D721Med (cell line): ENCODE measurements around the gene NTN3.

Experiments used
- DNase-seq: peaks from one replicate; pipeline ENCODE4 v3.0.0; 2011; ENCODE audit warnings: low spot score; ENCODE audit not compliant: insufficient read length
- FAIRE-seq: peaks from 2 replicates; lab custom pipeline; 2011; peaks lifted over from hg19 to GRCh38; lab: Jason Lieb, UNC
- CTCF ChIP-seq: IDR thresholded peaks from 2 replicates; pipeline ENCODE4 v1.5.1; 2012; ENCODE audit warnings: mild to moderate bottlenecking, control low read depth; ENCODE audit not compliant: insufficient read depth; ENCODE audit errors: missing control alignments

NTN3 gene

GRCh38 chr16:2481676-2482075 lies 10.6 kb downstream of the NTN3 start:
- DNase-seq (no peak), FAIRE-seq (no peak)
- no peak for TF ChIP-seq CTCF

- DNase-seq, result no peak
- no peak for FAIRE-seq
- no peak for TF ChIP-seq CTCF
These were observed 11.2 kb downstream of the NTN3 start for GRCh38 chr16:2482249-2482648.

- FAIRE-seq (no peak), DNase-seq (no peak)
- no peak for TF ChIP-seq CTCF
These were observed 11.8 kb downstream of the NTN3 start for GRCh38 chr16:2482708-2483534.

- no peak for TF ChIP-seq CTCF
- FAIRE-seq (no peak), DNase-seq (no peak)
These were observed 13.1 kb downstream of the NTN3 start for GRCh38 chr16:2483939-2484897.

- FAIRE-seq, result no peak
- TF ChIP-seq CTCF, result no peak
These were observed 13.9 kb downstream of the NTN3 start for GRCh38 chr16:2484898-2485508.

GRCh38 chr16:2485811-2486507 lies 14.9 kb downstream of the NTN3 start:
- TF ChIP-seq CTCF, result no peak
- FAIRE-seq, result no peak
- no peak for DNase-seq

More at GRCh38 chr16:2484898-2485508, 13.9 kb downstream of the NTN3 start:
- DNase-seq, result no peak
